IMR-90 (cell line): ENCODE results near the gene ZBTB7B. TPM values are rescaled to one million over a fixed set of nuclear protein-coding genes. Genes with fewer than 3 reads are reported as not detected.

ENCODE experiments used
- ATAC-seq: fragments of 200-7000 bp; cut with Tn5 transposase; 2 replicates; pipeline ENCODE4 v1.9.1; 2020; ENCODE audit warnings: low read depth, mild to moderate bottlenecking, moderate library complexity
- BruUV-seq: library from RNA; stranded (reverse); fragments of 400-500 nt; replicated peaks from 2 replicates; lab custom pipeline; 2021; lab: Mats Ljungman, UMichigan
- CTCF ChIA-PET: fragments of 300-600 bp; formaldehyde crosslinking; extraction: SDS; loops from one replicate; lab custom pipeline; 2021; ENCODE audit warnings: antibody characterized with exemption; lab: Yijun Ruan, JAX
- POLR2A ChIA-PET: fragments of 300-600 bp; sonication (Branson Sonifier 250); formaldehyde crosslinking; loops from one replicate; lab custom pipeline; 2022; ENCODE audit warnings: antibody characterized with exemption; ENCODE audit not compliant: unreplicated experiment; lab: Charles Lee
- DNase-seq: peaks from one replicate; pipeline ENCODE4 v3.0.0; 2013
- H2AFZ ChIP-seq: replicated peaks from 2 replicates; pipeline ENCODE3; 2013; ENCODE audit warnings: low read length, mild to moderate bottlenecking; ENCODE audit not compliant: poor library complexity
- H2AK5ac ChIP-seq: 2 replicates; pipeline ENCODE4 v1.6.1; 2013; ENCODE audit warnings: low read depth, low read length, inconsistent platforms
- H2AK9ac ChIP-seq: replicated peaks from 2 replicates; pipeline ENCODE3; 2013; ENCODE audit warnings: mild to moderate bottlenecking, low read depth, low read length, moderate library complexity; ENCODE audit not compliant: poor library complexity
- H2BK120ac ChIP-seq: 2 replicates; pipeline ENCODE4 v1.6.1; 2013; ENCODE audit warnings: low read depth, low read length, inconsistent platforms
- H2BK15ac ChIP-seq: 3 replicates; pipeline ENCODE4 v1.6.1; 2013; ENCODE audit warnings: low read depth, low read length, inconsistent platforms
- H2BK20ac ChIP-seq: 2 replicates; pipeline ENCODE4 v1.6.1; 2013; ENCODE audit warnings: low read depth, mild to moderate bottlenecking, inconsistent platforms, low read length, moderate library complexity
- H2BK5ac ChIP-seq: 2 replicates; pipeline ENCODE4 v1.6.1; 2013; ENCODE audit warnings: mild to moderate bottlenecking, low read depth, low read length, inconsistent platforms; ENCODE audit not compliant: poor library complexity, severe bottlenecking
- H3K14ac ChIP-seq: replicated peaks from 2 replicates; pipeline ENCODE4 v1.6.1; 2013; ENCODE audit warnings: low read depth, low read length, inconsistent platforms
- H3K18ac ChIP-seq: 2 replicates; pipeline ENCODE4 v1.6.1; 2013; ENCODE audit warnings: low read depth, low read length, control low read depth
- H3K23ac ChIP-seq: 2 replicates; pipeline ENCODE4 v1.6.1; 2013; ENCODE audit warnings: low read depth, low read length, inconsistent platforms
- H3K27ac ChIP-seq: 2 replicates; pipeline ENCODE4 v1.5.1; 2013; ENCODE audit warnings: mild to moderate bottlenecking, control low read depth, low read length; ENCODE audit not compliant: insufficient read depth
- H3K27me3 ChIP-seq: 2 replicates; pipeline ENCODE4 v1.6.1; 2013; ENCODE audit warnings: low read length; ENCODE audit not compliant: control insufficient read depth, insufficient read depth
- H3K36me3 ChIP-seq: 2 replicates; pipeline ENCODE4 v1.6.1; 2013; ENCODE audit warnings: low read length, mixed read lengths; ENCODE audit not compliant: control insufficient read depth, insufficient read depth
- H3K4ac ChIP-seq: 2 replicates; pipeline ENCODE4 v1.6.1; 2013; ENCODE audit warnings: low read depth, low read length, inconsistent platforms
- H3K4me1 ChIP-seq: 2 replicates; pipeline ENCODE4 v1.6.1; 2013; ENCODE audit warnings: low read length, mixed read lengths; ENCODE audit not compliant: control insufficient read depth, insufficient read depth
- H3K4me2 ChIP-seq: 2 replicates; pipeline ENCODE4 v1.6.1; 2013; ENCODE audit warnings: low read depth, mild to moderate bottlenecking, control low read depth, low read length, moderate library complexity
- H3K4me3 ChIP-seq: 2 replicates; pipeline ENCODE4 v1.5.1; 2013; ENCODE audit warnings: low read depth, mild to moderate bottlenecking, control low read depth, low read length, moderate library complexity; ENCODE audit not compliant: insufficient read depth
- H3K56ac ChIP-seq: 2 replicates; pipeline ENCODE4 v1.6.1; 2013; ENCODE audit warnings: low read length, inconsistent platforms; ENCODE audit not compliant: insufficient read depth; ENCODE audit errors: extremely low read depth
- H3K79me1 ChIP-seq, 2 experiments: 2 replicates each; pipeline ENCODE4 v1.6.1; 2013; ENCODE audit warnings: low read length in 2 of 2, inconsistent platforms in 1 of 2, low read depth in 1 of 2
- H3K9ac ChIP-seq: 2 replicates; pipeline ENCODE4 v1.6.1; 2013; ENCODE audit warnings: low read depth, low read length, control low read depth
- H3K9me1 ChIP-seq: 2 replicates; pipeline ENCODE4 v1.6.1; 2013; ENCODE audit warnings: low read length, inconsistent platforms; ENCODE audit not compliant: insufficient read depth
- H3K9me3 ChIP-seq: 2 replicates; pipeline ENCODE4 v1.6.1; 2013; ENCODE audit warnings: low read length; ENCODE audit not compliant: control insufficient read depth, insufficient read depth
- H4K20me1 ChIP-seq: 2 replicates; pipeline ENCODE4 v1.6.1; 2013; ENCODE audit warnings: low read length, inconsistent platforms; ENCODE audit not compliant: insufficient read depth
- H4K5ac ChIP-seq: 2 replicates; pipeline ENCODE4 v1.6.1; 2013; ENCODE audit warnings: mild to moderate bottlenecking, low read depth, low read length, control low read depth
- H4K8ac ChIP-seq, 2 experiments: 2 replicates each; pipeline ENCODE4 v1.6.1; 2013; ENCODE audit warnings: low read depth in 2 of 2, low read length in 2 of 2, control low read depth in 1 of 2, inconsistent platforms in 1 of 2
- H4K91ac ChIP-seq: 2 replicates; pipeline ENCODE4 v1.6.1; 2013; ENCODE audit warnings: low read depth, low read length, inconsistent platforms; ENCODE audit not compliant: insufficient read depth
- ELK1 ChIP-seq: fragments of 150-350 bp; IDR thresholded peaks from 2 replicates; pipeline ENCODE4 v1.6.1; 2016; ENCODE audit warnings: low read depth, mild to moderate bottlenecking, low read length, moderate library complexity, borderline replicate concordance
- POLR2A ChIP-seq: IDR thresholded peaks from 2 replicates; pipeline ENCODE4 v1.6.1; 2012; ENCODE audit warnings: mild to moderate bottlenecking, low read depth, low read length
- WGBS, 2 experiments: methylation state at CpG; one replicate each; pipeline versions ENCODE4 v1.1.5 to v1.1.7; 2013; ENCODE audit warnings: missing lambda C conversion rate in 2 of 2; ENCODE audit not compliant: insufficient read length in 1 of 2; ENCODE audit errors: extremely low coverage in 2 of 2; 5-methylcytosine and 5-hydroxymethylcytosine counted together
- dilution Hi-C: fragments of 300-500 bp; cut with HindIII; formaldehyde crosslinking; loops from one replicate; pipeline ENCODE4 v1.14.3; 2018; ENCODE audit warnings: low sequenced_read_pairs; ENCODE audit not compliant: unreplicated experiment
- in situ Hi-C: fragments of 300-500 bp; cut with MboI; formaldehyde crosslinking; loops from 3 replicates; pipeline ENCODE4 v1.14.3; 2019; ENCODE audit warnings: low sequenced_read_pairs, inconsistent platforms, mixed read lengths
- intact Hi-C: fragments of 100-400 bp; cut with micrococcal nuclease; formaldehyde crosslinking; loops from 2 replicates; pipeline ENCODE4 v1.10.0; 2022
- polyA plus RNA-seq, 3 experiments: library from polyadenylated mRNA; depleted of rRNA; stranded (reverse); fragments of >200 nt; gene quantifications; 2 replicates each; pipeline ENCODE4 v1.2.3, GENCODE V29; 2012; ENCODE audit warnings: low replicate concordance in 1 of 3
- total RNA-seq: library from RNA; depleted of rRNA; stranded (reverse); fragments of >200 nt; gene quantifications from 2 replicates; pipeline ENCODE4 v1.2.3, GENCODE V29; 2012

Gene ZBTB7B
- total and polyA plus RNA-seq, 2 of the 4 experiments (the other 2 are of a cell fraction): 7.7 to 17.4 TPM

- Histone ChIP-seq H3K4me3 (no peak within 1 kb of the TSS), H3K14ac (no peak within 1 kb of the TSS), H2BK120ac (no peak within 1 kb of the TSS), H3K27ac (peak within 1 kb of the TSS; percentile 4; the same call in 1 of the 2 replicates), H4K8ac (peak within 1 kb of the TSS in 1 of 2 experiments; percentile 40; a peak in 2 of 4 replicates), H2AFZ (peak within 1 kb of the TSS; percentile 39), H3K18ac (no peak within 1 kb of the TSS), H2BK15ac (no peak within 1 kb of the TSS), H4K91ac (no peak within 1 kb of the TSS), H2BK5ac (no peak within 1 kb of the TSS), H3K9me3 (no peaks in the 10 kb centered on the region), H4K5ac (peak within 1 kb of the TSS; percentile 10; the same call in 1 of the 2 replicates), H3K4me1 (peaks cover 4% of the 10 kb centered on the region; the same call in 1 of the 2 replicates), H3K9me1 (peaks cover 7% of the 10 kb centered on the region), H3K36me3 (peaks cover 16% of the 10 kb centered on the region), H2AK9ac (peak within 1 kb of the TSS; percentile 91), H2AK5ac (peak within 1 kb of the TSS; percentile 35), H3K23ac (no peak within 1 kb of the TSS), H2BK20ac (0 out of 2 replicates have a peak within 1 kb of the TSS, but pooled peaks have one; percentile 8), H4K20me1 (peaks cover 8% of the 10 kb centered on the region; the same call in 1 of the 2 replicates), H3K27me3 (no peaks in the 10 kb centered on the region), H3K79me1 (peaks cover 12 to 23% of the 10 kb centered on the region in 2 experiments), H3K56ac (no peak within 1 kb of the TSS), H3K4me2 (no peak within 1 kb of the TSS), H3K9ac (no peak within 1 kb of the TSS), H3K4ac (peak within 1 kb of the TSS; percentile 72)
- ChIA-PET POLR2A (interaction anchor here (1.0 kb wide), 1 partner anchor 20 kb away, joined by 3 read pairs; no protein-coding TSS in a partner anchor), CTCF (interaction anchor here (1.1 to 1.3 kb wide), 2 partner anchors 20 to 24 kb away, joined by 4 read pairs; no protein-coding TSS in a partner anchor)
- TF ChIP-seq ELK1 (no peak), POLR2A (no peak)
- no TSS peak for BruUV-seq
- in situ Hi-C loops (no loop called here), intact Hi-C loops (no loop called here), dilution Hi-C loops (no loop called here)
- ATAC-seq (no peak), DNase-seq (no peak)
- WGBS, 2 experiments: no CpG with 5 or more reads among the region's 8 CpGs
Measured at GRCh38 chr1:154993572-154994268, 8.9 kb upstream of the ZBTB7B start, which contains the start of gene LENEP. Gene LENEP, plus strand, starts transcription at chr1:154993586. Its CDS starts 22 bp downstream, at chr1:154993608.
